GM13976 (cell line): ENCODE data around the gene ELMO1.

Experiments
- DNase-seq: peaks from one replicate; pipeline ENCODE4 v3.0.0; 2012; ENCODE audit warnings: low spot score
- CTCF ChIP-seq: IDR thresholded peaks from 2 replicates; pipeline ENCODE4 v1.5.1; 2012; ENCODE audit warnings: borderline replicate concordance, mild to moderate bottlenecking; ENCODE audit not compliant: insufficient read depth; ENCODE audit errors: extremely low read depth, missing control alignments, control extremely low read depth
- in situ Hi-C: fragments of 300-500 bp; cut with MboI; formaldehyde crosslinking; loops from one replicate; pipeline ENCODE4 v1.12.0; 2022; ENCODE audit warnings: low sequenced_read_pairs, mixed read lengths, inconsistent platforms; ENCODE audit not compliant: unreplicated experiment

The ELMO1 gene

DNA sequence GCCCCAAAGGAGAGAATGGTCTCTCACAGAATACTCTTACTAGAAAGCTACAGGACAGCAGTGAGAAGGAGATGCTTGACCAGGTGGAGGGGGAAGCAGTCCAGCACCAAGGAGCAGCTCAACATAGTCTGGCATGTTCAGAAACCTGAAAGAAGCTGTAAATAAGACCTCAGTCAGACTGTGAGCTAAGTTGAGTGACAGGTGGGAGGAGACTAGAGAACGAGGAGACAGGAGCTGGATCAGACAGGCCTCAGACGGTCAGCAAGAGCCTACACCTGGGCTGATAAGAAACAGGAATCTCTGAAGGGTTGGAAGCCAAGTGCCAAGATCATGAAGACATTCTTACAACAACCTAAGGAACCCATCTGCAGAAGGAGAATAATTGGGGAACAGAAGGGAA, 54.5 kb downstream of the ELMO1 start:
- TF ChIP-seq CTCF = no peak
- in situ Hi-C loops = no loop called here

GRCh38 chr7:37393476-37393875, 55.2 kb downstream of the ELMO1 start:
- DNase-seq = no peak
- in situ Hi-C loops = no loop called here
- no peak for TF ChIP-seq CTCF

More for the DNA sequence above, 54.5 kb downstream of the ELMO1 start:
- no peak for DNase-seq

DNA sequence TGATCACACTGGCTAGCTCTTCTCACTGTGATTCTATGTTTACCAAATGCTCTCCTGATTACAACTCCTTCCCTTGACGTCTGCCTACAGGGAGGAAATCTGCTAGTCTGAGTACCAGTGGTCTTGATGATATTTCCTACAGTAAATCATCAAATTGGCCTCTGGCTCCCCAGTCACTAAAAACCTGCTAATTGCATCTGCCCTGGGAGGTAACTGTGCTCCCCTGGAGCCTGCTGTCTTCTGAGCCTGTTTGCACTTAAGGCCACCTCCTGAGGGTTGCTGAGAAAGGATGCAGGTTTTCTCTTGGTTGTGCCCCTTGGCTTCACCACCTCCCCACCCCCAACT, 56.0 kb downstream of the ELMO1 start:
- no peak for DNase-seq
- TF ChIP-seq CTCF = no peak
- in situ Hi-C loops = no loop called here

GRCh38 chr7:37391791-37392672, 56.6 kb downstream of the ELMO1 start:
- no peak for DNase-seq
- in situ Hi-C loops = no loop called here
- no peak for TF ChIP-seq CTCF

DNA sequence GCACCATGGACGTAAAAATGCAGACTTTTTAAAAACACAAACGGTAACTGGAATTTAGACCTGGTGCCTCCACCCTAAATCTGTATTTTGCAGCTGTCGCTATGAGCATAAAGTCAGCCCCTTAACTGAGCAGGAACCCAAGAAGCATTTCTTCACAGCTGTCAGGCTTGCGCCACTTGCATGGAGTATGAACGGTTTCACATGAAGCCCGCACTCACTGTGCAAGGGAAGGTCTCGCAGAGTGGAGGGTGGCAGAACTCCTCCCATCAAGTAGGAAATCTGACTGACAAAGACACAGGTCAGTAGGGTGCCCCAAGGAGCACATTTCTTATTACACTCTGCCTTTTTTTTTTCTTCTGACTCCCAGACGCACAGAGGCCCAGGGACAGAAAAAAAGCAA, 58.5 kb downstream of the ELMO1 start:
- in situ Hi-C loops = no loop called here
- DNase-seq = no peak
- no peak for TF ChIP-seq CTCF

DNA sequence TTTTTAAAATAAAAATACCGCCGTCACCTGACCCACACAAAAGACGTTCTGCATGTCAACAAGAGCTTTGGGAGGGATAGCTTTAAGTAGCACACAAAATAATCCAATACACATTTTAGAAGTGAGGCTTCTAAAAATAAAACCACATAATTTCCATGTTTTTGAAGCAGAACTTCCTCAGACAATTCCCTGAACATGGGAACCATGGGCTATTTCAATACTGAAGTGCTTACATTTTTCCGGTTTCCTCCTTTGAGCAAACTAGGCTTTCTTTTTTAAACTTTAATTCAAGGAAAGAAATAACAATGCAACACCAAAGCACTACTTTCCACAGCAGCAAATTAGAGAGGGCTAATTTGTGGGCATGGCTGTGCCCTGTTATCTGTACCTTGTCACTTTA, 59.9 kb downstream of the ELMO1 start:
- in situ Hi-C loops = no loop called here
- TF ChIP-seq CTCF = no peak
- DNase-seq = no peak
